NT2/D1 (cell line): ENCODE results near the gene MAGEA4.

ENCODE experiments used
- SUZ12 ChIP-seq: IDR thresholded peaks from 2 replicates; pipeline ENCODE4 v1.6.1; 2011; ENCODE audit not compliant: insufficient read length, insufficient read depth; ENCODE audit errors: extremely low read depth
- YY1 ChIP-seq: IDR thresholded peaks from 2 replicates; pipeline ENCODE4 v1.6.1; 2011; ENCODE audit not compliant: insufficient read length, insufficient read depth

- no peak for TF ChIP-seq YY1
- no peak for TF ChIP-seq SUZ12
Observed at GRCh38 chrX:151912780-151913179, at the start of gene MAGEA4.
